PC-9 (cell line): ENCODE data around the gene KCNC1.

Experiments used
- EZH2 ChIP-seq: fragments of 200-600 bp; sonication (generic); IDR thresholded peaks from 2 replicates; pipeline ENCODE4 v1.8.0; 2017; ENCODE audit warnings: antibody characterized with exemption, low read depth
- TF ChIP-seq, protein P1 (sequence below): fragments of 200-600 bp; sonication (generic); conservative IDR thresholded peaks from 2 replicates; pipeline ENCODE4 v1.6.1; 2017; ENCODE audit warnings: mixed run types, antibody characterized with exemption, mild to moderate bottlenecking, moderate library complexity

DNA sequence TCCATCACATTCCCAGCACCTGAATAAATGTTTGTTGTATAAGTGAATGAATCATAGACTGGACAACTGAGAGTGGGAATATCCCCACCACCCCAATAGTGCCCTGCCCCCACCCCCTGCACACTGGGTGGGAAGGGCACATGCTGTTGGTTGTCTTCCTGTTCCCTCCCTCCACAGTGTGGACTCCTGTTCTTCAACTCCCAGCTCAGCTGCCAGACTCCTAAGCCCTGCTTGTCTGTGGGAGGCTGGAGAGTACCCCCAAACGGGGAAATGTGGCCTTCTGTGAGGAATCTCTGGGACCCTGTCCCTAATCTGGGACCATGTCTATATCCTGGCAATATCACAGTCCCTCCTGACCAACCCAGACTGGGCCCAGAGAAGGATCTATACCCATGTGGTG is 20.7 kb upstream of the KCNC1 start:
- TF ChIP-seq, protein P1, sequence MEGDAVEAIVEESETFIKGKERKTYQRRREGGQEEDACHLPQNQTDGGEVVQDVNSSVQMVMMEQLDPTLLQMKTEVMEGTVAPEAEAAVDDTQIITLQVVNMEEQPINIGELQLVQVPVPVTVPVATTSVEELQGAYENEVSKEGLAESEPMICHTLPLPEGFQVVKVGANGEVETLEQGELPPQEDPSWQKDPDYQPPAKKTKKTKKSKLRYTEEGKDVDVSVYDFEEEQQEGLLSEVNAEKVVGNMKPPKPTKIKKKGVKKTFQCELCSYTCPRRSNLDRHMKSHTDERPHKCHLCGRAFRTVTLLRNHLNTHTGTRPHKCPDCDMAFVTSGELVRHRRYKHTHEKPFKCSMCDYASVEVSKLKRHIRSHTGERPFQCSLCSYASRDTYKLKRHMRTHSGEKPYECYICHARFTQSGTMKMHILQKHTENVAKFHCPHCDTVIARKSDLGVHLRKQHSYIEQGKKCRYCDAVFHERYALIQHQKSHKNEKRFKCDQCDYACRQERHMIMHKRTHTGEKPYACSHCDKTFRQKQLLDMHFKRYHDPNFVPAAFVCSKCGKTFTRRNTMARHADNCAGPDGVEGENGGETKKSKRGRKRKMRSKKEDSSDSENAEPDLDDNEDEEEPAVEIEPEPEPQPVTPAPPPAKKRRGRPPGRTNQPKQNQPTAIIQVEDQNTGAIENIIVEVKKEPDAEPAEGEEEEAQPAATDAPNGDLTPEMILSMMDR, result no peak
- TF ChIP-seq EZH2, result no peak
